Upper lobe of left lung (tissue), 4 donors: Measurements from ENCODE around the gene KCNG2.

Source experiments
- EP300 ChIP-seq, 4 donors: sonication (generic); formaldehyde crosslinking; IDR thresholded peaks; one replicate each; pipeline ENCODE4 v1.5.1; 2017; ENCODE audit warnings: antibody characterized with exemption in 4 of 4, control low read depth in 2 of 4
- POLR2AphosphoS5 ChIP-seq, 2 donors: sonication (generic); formaldehyde crosslinking; IDR thresholded peaks; one replicate each; pipeline ENCODE4 v1.5.1; 2017; ENCODE audit warnings: antibody characterized with exemption in 2 of 2
- TF ChIP-seq, protein P1 (sequence below), 6 experiments: fragments of 450-650 bp in 4 of 6; fragments of 200-600 bp in 2 of 6; sonication (generic) in 2 of 6; IDR thresholded peaks; one replicate each; pipeline ENCODE4 v1.5.1; 2016 to 2019; ENCODE audit warnings: antibody characterized with exemption in 6 of 6

DNA sequence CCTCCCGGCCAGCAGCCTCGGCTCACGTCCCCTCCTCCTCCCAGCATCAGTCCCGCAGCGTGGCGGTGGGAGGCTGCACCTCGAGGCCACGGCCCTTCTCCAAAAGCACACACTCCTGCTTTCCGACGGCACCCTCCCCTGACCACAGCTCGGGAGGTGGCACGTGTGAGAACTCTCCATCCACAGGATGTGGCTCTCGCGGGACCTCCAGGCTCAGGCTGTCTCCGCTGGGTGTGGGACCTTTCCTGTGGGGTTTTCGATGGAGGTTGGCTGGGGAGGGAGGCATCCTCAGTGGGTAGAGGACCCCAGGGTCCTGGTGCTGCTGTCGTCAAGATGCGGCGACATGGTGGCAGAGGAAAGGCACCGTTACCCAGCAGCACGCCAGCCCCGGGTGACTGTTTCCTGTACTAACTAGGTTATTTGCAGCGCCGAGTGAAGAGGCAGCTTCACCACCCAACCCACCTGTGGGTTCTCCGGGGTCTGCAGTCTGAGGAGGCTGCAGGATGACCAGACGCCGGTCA lies 42.8 kb upstream of the KCNG2 start:
- no peak for TF ChIP-seq POLR2AphosphoS5 (IDR thresholded peaks at IDR 0.05)
- TF ChIP-seq, protein P1, sequence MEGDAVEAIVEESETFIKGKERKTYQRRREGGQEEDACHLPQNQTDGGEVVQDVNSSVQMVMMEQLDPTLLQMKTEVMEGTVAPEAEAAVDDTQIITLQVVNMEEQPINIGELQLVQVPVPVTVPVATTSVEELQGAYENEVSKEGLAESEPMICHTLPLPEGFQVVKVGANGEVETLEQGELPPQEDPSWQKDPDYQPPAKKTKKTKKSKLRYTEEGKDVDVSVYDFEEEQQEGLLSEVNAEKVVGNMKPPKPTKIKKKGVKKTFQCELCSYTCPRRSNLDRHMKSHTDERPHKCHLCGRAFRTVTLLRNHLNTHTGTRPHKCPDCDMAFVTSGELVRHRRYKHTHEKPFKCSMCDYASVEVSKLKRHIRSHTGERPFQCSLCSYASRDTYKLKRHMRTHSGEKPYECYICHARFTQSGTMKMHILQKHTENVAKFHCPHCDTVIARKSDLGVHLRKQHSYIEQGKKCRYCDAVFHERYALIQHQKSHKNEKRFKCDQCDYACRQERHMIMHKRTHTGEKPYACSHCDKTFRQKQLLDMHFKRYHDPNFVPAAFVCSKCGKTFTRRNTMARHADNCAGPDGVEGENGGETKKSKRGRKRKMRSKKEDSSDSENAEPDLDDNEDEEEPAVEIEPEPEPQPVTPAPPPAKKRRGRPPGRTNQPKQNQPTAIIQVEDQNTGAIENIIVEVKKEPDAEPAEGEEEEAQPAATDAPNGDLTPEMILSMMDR (IDR thresholded peaks at IDR 0.05), result no peak
- TF ChIP-seq EP300 (IDR thresholded peaks at IDR 0.05), result no peak
